HG02870 (cell line): ENCODE results near the gene UTS2B.

Experiments
- ATAC-seq: cut with Tn5 transposase; IDR thresholded peaks from one replicate; pipeline ENCODE4 v1.9.1; 2021; ENCODE audit warnings: mild to moderate bottlenecking, moderate library complexity; ENCODE audit not compliant: unreplicated experiment

Gene UTS2B, protein sequence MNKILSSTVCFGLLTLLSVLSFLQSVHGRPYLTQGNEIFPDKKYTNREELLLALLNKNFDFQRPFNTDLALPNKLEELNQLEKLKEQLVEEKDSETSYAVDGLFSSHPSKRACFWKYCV

DNA sequence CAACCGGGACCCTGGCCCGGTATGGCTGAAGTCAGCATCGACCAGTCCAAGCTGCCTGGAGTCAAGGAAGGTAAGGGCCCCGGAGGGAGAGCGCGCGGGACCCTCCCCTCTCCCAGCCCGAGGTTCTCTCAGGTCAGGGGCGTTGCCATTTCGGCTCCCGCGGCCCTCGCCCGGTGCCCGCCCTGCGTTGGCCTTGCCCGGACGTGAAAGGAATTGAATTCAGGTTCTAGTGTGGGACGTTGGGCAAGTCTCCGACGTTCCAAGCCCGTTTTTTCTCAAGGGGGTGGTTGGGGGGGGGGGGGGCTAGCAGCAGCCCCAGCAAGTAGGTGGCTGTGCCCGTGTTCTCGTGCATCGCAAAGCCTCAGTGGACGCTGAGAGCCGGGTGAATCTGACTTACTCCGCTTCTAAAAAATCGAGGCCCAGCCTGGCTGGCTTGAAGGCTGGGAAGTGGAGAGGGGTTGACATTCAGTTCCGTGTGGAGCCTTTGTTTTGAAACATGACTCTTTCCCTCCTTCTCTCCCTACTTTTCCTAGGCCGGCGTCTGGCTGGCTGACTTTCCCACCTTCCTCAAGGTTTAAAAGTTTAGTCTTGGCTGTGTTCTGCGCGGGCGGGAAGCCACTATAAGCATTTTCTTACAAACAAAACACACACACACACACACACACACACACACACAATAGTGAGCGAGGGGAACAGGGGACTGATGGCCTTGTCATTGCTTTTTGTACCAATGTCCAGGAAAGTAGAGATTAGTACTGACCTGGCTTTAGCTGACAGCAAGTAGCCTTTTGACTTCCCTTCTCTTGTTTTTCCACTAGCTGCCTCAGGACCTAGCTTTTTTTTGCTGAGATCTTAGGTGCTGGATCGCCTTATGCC, at the start of gene UTS2B:
UTS2B (minus strand) TSS at position 873 of the 876 bp plus-strand sequence. CDS start 48,337 bp downstream, outside the sequence.
- ATAC-seq, result peak; percentile 17

DNA sequence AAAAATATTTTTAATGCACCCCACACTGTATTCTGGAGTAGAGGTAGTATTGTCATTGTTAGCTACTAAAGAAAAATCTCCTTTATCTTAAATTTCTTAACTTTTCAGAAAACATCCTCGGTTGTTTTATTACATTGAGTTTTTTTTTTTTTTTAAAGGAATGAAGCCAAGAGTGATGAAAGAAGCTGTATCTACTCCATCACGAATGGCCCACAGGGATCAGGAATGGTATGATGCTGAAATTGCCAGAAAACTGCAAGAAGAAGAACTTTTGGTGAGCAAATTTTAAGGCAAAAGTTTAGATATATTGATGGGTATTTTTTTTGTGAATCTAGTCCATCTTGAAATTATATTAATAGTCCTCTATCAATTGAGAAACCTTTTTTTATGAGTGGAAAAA, 49.7 kb upstream of the UTS2B start:
- ATAC-seq, result no peak

DNA sequence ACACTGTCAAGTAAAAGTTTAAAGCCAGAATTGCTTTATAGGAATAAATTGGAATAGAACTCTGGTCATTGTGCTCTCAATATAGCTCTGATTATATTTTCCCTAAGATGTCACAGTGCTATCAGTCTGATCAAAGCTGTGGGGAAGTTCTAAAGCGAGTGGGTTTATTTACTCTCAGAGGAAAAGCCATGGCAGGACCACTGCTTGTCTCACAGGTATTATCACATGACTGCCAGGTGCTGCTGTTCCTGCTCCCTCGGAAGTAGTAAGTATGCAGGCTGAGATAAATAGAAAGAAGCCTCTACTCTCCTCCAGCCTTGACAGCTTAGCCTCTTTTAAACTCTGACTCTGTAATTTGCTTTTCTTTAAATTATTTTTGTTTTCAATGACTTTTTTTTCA, 49.1 kb upstream of the UTS2B start:
- ATAC-seq, result no peak

DNA sequence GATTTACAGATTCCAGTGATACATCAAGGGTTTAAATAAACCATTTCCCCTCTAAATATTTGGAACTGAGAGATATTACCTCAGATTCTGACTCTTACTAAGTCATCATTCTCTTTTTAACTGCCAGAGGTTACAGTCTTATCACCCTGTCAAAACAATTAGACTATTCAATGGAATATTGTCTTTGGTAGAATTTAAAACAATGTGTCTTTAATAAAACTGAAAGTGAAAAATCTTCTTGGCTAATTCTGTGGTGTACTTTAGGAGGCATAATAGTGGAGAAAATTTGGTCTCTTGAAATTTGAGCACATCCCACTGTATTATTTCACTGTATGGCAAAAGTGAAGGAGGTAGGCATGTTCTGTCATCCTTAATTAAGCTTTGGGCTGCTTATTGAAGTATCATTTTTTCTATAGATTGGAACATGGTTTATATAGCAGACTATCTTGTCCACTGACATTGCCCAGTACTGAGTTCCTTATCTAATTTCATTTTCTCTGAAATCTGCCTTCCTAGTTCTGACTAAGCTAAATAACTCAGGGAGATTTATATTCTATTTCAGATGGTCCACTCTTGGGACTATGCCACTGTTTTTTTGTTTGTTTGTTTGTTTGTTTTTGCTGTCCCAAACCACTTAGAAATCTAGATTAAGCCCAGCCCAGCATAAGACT, 48.0 kb upstream of the UTS2B start:
- no peak for ATAC-seq

DNA sequence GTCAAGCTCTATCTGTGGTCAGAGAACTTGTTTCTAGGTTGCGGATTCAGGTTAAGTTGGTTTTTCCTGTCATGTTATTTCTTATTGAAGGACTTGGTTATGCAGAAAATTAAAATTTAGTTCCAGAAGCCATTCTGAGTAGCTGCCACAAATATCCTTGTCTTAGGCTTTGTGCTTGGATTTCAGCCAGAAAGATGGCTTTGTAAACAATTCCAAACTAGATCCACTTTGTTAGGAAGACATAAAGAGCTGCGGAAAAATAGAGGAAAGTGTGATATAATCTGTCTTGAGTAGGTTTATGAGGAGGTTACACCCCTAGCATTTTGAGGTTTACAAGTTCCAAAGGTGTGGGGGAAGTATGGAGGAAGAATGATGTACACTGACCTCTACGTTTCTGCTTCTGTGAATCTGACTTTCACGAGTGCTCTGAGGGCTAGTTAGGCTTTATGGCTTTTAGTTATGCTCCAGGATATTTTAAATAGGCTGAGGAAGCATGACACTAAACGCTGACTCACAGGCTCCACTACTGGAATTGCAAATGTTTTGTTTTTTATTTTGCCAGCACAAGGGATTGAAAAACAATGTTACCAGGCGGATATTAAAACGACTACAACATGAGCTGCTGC, 46.3 kb upstream of the UTS2B start:
- no peak for ATAC-seq

DNA sequence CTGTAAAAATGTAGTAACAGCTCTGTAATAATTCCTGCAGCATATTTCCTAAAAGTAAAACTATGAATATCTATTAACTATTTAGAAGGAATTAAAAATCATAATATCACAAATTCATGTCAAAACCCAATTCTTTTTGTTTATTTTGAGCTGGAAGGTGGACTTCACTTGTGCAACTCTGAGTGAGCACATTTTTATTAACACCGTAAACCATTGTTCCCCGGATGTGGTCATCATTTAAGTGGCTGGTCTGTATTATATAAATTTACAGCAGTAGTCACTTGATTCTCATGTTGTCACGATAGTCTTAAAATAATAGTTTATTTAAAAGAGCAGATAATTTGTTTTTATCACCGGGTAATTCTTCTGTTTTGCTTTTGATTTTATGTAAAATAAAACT, 43.0 kb upstream of the UTS2B start:
- ATAC-seq, result no peak

DNA sequence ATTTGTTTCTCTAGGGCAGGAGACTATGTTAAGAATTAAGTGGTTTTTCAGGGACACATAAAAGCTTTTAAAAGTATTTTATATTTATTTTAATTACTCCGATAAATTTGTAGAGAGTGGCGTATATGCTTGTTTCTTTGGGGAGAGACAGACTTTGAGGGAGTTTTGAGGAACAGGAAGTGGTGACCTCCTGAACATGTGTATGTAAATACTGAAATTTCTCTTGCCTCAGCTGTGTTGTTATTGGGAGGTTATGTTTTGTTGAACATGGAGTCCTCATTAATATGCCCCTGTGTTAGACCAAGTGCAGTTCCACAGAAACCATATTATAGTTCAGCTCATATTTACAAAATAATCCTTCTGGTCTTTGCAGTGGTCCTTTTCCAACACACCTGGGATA, 41.8 kb upstream of the UTS2B start:
- no peak for ATAC-seq

DNA sequence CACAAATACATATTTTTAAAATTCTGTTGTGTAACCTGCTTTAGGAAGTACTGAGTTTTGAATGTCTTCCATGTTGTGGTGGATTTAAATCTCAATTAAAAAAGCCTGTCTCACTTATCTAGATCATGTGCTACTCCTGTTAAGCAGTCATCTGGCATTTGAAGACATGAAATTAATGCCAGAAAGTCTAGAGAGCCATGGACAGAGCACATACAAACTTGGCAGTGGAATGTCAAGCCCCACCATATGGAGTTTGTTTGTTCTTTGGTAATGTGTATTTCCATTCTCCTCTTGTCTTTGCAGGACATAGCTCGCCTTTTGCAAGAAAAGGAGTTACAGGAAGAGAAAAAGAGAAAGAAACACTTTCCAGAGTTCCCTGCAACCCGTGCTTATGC, 39.3 kb upstream of the UTS2B start:
- ATAC-seq, result no peak

DNA sequence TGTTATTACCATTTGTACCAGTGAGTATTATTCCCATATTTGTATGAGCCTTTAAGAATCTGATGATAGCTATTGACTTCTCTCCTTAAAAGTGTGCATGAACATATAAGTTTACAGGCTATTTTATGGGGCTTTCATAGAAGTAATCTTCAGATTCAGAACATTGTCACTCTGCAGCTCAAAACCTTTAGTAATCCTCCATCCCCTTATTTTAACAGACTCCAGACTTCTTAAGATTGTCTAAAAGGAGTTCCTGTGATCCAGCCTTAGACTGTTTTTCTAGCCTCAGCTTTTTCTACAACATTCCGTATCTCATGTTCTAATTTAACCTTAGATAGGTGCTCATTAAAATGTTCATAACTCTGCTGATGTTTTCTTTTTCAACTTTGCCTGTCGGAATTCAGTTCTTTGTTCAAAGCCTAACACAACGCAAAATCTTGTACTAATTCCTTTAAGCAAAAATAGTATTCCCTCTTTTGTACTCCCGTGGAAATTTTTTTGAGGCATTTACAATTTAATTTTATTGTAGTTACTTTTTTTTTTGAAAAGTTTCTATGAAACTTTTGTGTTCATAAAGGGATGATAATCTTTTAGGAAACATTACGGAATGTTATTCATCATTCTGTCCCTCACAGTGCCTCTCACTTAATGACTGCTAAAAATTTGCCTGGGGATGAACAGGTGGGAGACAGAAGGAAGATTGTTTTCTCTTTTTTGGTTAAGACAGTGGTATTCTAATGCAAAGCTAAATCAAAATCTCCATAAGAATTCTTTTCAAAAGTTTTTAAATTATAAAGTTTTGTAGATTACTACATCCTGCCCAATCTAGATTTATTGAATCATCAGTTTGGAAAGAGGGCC, 38.7 kb upstream of the UTS2B start:
- no peak for ATAC-seq

DNA sequence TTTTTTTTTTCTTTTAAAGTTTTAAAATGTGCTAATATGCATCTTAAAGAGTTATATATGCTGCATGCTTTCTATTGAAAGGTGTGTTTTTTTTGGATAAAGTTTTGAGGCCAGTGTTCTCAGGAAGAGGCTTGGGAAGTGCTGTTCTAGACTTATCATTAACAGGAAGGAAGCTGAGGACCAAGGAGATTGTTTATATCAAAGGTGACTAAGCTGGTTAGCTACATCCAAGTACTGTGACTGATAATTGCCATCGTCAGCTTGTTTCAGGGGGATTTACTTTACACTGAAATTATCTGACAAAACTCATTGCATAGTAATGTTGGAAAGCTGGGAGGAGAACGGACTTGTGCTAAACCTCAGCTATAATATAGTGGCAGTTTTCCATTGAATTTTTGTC, 36.3 kb upstream of the UTS2B start:
- ATAC-seq, result no peak

DNA sequence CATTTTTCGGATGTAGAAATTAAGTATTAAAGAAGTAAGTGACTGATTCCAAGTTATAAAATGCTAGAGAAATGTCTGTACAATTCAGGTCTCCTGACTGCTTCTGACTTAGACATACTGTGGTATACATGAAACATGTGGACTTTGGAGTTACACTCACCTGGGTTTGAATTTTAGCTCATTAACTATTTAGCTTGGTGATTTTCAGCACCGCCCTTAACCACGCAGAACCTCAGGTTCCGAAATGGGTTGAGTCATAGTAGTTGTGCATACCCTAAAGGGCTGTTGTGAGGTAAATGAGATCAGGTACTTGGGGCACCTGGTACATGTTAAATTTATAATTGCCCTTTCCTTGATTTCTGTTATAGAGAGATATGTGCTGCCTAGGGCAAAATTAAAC, 32.9 kb upstream of the UTS2B start:
- no peak for ATAC-seq

DNA sequence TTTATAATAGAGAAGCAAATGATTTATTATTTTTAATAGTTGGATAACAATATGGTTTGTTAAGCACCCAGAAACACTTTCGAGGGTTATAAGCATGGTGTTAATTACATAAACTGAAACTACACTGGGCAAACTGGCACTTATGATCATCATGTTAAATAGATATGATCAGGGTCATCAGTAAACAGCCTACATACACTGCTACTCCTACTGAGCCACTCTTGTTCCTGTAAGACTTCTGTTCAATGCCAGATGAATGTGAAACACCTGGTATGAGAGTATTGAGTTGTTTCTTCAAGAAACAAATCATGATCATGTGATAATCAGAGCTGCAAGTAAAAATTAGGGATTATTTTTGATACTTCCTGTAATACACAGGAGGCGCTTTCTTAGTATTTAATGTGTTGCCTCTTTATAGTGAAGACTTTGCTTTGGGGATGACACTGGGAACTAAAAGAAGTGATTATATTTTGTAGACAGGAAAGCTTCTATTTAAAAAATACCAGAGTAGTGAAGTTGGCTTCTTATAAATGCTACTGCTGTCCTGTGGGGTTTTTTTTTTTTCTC, 32.3 kb upstream of the UTS2B start:
- no peak for ATAC-seq

DNA sequence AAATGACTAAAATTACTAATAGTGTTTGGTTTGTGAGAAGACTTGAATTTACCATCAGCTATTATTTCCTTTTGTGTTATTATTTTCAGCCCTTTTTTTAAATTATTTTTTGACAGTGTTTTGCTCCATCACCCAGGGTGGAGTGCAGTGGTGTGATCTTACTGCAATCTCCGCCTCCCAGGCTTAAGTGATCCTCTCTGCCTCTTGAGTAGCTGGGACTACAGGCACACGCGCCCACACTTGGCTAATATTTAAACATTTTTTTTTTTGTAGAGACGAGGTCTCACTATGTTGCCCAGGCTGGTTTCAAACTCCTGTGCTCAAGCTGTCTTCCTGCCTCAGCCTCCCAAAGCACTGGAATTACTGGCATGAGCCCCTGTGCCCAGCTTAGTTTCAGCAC, 31.7 kb upstream of the UTS2B start:
- ATAC-seq, result no peak

DNA sequence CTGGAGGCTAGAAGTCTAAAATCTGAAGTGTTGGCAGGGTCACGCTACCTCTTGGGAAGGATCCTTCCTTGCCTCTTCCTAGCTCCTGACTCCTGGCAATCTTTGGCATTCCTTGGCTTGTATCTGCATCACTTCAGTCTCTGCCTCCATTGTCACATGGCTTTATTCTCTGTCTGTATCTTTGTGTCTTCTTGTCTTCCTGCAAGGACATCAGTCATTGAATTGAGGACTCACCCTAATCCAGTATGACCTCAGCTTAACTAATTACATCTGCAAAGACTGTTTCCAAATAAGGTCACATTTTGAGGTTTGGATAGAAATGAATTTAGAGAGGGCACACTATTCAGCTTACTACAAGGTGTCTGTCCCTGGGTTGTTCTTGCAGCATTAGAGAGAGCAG, 31.1 kb upstream of the UTS2B start:
- no peak for ATAC-seq

DNA sequence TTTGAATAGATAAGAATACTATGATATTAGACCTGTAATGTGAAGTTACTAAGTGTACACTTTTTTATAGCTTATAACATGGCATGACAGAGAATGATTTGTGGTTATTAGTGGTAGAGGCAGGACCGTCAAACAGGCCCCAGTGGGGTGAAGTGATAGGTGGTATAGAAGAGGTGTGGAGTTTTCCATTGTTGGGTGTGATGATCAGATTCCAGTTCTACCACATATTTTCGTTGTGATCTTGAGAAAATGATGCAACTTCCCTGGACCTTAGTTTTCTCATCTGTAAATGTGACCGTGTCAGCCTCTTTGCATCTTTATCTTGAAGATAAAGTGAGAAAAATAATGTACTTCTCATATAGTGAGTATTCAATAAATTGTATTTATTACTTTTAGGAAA, 30.3 kb upstream of the UTS2B start:
- ATAC-seq, result no peak

DNA sequence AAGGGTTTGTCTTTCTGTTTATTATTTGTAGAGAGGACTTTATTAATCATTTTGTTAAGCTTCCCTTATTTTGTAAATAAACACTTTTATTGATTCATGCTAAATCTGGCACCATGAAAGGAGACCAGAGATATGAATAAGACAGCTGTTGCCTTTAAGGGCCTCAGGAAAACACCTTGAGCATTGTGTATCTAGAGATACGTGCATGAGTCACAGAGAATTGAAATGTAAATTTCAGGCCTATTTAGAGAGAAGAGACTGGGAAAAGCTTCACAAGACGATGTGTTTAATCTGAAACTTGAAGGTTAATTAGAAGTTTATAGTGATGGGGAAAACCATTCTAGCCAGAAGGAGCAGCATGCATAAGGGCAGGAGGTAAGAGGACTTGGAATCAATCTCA, 28.6 kb upstream of the UTS2B start:
- peak; percentile 38 for ATAC-seq

DNA sequence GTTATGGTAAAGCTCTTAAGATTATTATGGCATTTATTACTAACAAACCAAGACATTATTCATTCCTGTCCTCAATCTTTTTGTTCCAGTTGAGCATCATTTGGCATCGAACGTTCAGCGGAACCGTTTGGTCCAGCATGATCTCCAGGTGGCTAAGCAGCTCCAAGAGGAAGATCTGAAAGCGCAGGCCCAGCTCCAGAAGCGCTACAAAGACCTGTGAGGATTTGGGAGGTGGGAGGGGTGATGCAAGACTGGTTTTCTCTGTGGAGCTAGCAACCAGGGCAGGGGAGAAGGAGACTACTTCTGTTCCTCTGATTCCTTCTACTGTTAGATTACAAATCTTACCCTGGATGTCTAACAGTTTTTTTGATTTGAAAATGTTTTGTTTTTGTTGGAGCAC, 27.6 kb upstream of the UTS2B start:
- ATAC-seq, result no peak

DNA sequence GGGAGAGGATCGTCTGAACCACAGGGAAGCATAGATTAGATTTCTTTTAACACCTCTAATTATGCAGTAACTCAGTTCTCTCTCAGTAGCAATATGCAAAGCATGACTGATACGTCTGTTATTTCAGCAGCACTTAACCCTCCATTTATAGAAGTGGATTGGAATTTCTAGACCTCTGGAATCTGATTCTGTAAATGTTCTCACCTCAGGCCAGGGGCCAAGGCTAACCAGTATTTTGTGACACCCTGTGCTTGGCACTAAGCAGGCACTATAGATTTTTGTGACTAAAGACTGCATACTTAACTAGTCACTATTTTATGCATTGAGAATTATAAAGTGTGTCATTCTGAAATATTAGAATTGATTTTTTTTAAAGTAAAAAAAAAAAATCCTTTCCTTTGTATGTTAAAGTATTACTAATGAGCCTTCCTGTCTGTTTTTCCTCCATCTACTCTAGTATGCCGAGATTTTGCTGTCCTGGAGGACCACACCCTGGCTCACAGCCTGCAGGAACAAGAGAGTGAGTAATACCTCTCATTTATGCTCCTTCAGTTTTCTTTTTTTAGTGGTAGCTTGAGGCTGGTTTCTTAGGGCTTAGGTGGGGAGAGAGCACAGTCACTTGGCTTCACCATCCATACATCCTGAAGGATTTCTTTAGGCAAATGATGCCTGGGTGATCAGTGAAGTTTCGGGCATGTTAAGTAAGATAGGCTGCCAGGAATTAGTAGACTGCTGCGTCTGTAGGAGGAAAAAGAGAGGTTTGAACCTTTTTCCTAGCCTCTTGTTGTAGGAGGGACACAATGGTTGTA, 26.5 kb upstream of the UTS2B start:
- ATAC-seq, result no peak

DNA sequence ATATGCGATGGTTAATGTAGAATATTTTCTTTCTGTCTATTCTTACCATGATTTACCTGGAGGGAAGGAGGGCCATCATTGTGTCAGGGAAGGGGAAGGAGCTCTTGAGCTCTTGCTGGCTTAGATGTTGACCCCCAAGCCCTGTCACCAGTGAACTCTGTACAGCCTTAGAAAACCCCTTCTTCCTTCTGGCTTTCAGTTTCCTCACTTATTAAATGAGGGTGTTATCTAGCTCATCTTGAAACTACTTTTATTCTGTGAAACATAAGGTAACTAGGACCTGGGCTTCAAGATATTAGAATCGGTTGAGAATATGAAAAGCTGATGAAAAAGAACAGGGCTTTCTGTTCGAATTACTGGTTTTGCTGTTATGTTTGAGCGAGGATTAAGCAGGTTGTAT, 25.1 kb upstream of the UTS2B start:
- ATAC-seq, result peak; percentile 79
